Measurements from ENCODE around the gene CDC34. TPM values are rescaled to one million over a fixed set of nuclear protein-coding genes. Genes with fewer than 3 reads are reported as not detected.

Gene CDC34
- total RNA-seq, 1 experiment from 2014 or later, result 112 TPM

- H2BK15ac ChIP-seq (ENCODE audit: low read depth, low read length), result no peak overlapping the region; the same call in 1 of the 2 replicates
- Mint-ChIP-seq H3K36me3 (ENCODE audit: insufficient read depth in 1 of 3, low read depth in 3 of 3) (peaks cover 0 to 2% (median 0%) of the 10 kb centered on the region in 3 experiments; a peak in 2 of 7 replicates), H3K4me1 (peaks cover 0 to 18% of the 10 kb centered on the region in 2 experiments; a peak in 2 of 4 replicates), H3K27ac (no peak overlapping the region; a peak in 1 of 7 replicates), H3K27me3 (ENCODE audit: low read depth) (peaks cover 40% of the 10 kb centered on the region), H3K4me3 (peak overlapping the region in 1 of 2 experiments; percentile 48; a peak in 2 of 5 replicates), H3K9me3 (peaks cover 8 to 10% of the 10 kb centered on the region in 2 experiments; a peak in 4 of 5 replicates)
- no peak overlapping the region for H3K4ac ChIP-seq (ENCODE audit: low read depth, low read length)
- no peaks in the 10 kb centered on the region for H3K79me2 ChIP-seq (ENCODE audit: insufficient read depth, low read length)
- no peak overlapping the region for H4K91ac ChIP-seq (ENCODE audit: insufficient read length, low read depth, low read length)
- H2AK5ac ChIP-seq (ENCODE audit: insufficient read length, low read length), result no peak overlapping the region
- no peak for DNase-seq
- no peak overlapping the region for H4K8ac ChIP-seq (replicated peaks; ENCODE audit: insufficient read length, low read depth, low read length)
- no peak overlapping the region for H3K18ac ChIP-seq (ENCODE audit: insufficient read length, low read depth, low read length)
- no CpG with 5 or more reads among the region's 10 CpGs for WGBS (ENCODE audit: extremely low coverage, insufficient read length, low lambda C conversion rate)
- H3K56ac ChIP-seq (ENCODE audit: insufficient read length, low read depth, low read length), result no peak overlapping the region
- peaks cover 14% of the 10 kb centered on the region; the same call in 1 of the 2 replicates for H3K27me3 ChIP-seq (ENCODE audit: insufficient read depth, low read length)
- H3K23ac ChIP-seq (ENCODE audit: insufficient read length, low read depth, low read length), result no peak overlapping the region
- H3K9me3 ChIP-seq (ENCODE audit: control insufficient read depth, low read depth, low read length), result no peaks in the 10 kb centered on the region
- H3K14ac ChIP-seq (ENCODE audit: insufficient read depth, low read length), result no peak overlapping the region
- H3T11ph ChIP-seq (ENCODE audit: low read length), result no peak overlapping the region
- no peak overlapping the region for H2AFZ ChIP-seq (ENCODE audit: low read length)
- H4K20me1 ChIP-seq (ENCODE audit: control insufficient read depth, insufficient read depth, insufficient read length), result no peaks in the 10 kb centered on the region
- H2BK120ac ChIP-seq (ENCODE audit: low read depth, low read length, poor library complexity, severe bottlenecking), result no peak overlapping the region
- H3K4me1 ChIP-seq (ENCODE audit: insufficient read depth, low read length), result no peaks in the 10 kb centered on the region
- H3K9ac ChIP-seq (ENCODE audit: extremely low read depth, insufficient read length, low read length), result no peak overlapping the region
- TF ChIP-seq CTCF (conservative IDR thresholded peaks at IDR 0.05), result no peak
- H4K5ac ChIP-seq (ENCODE audit: insufficient read length, low read depth, low read length), result no peak overlapping the region
- no peak overlapping the region for H2BK20ac ChIP-seq (ENCODE audit: low read depth, low read length, poor library complexity, severe bottlenecking)
- no peak overlapping the region for H3K27ac ChIP-seq (ENCODE audit: insufficient read length, low read depth, low read length)
- no peak overlapping the region for H2BK12ac ChIP-seq (ENCODE audit: insufficient read length, low read depth, low read length)
- H3K23me2 ChIP-seq (ENCODE audit: insufficient read length, low read depth, low read length, poor library complexity, severe bottlenecking), result peaks cover 9% of the 10 kb centered on the region
- H3K4me2 ChIP-seq (ENCODE audit: insufficient read depth, insufficient read length, low read length), result peak overlapping the region; percentile 45
- no peak overlapping the region for H2BK5ac ChIP-seq (ENCODE audit: insufficient read length, low read length)
- H3K79me1 ChIP-seq (ENCODE audit: insufficient read depth, low read depth, low read length, poor library complexity, severe bottlenecking), result no peaks in the 10 kb centered on the region
Observed at GRCh38 chr19:495081-495401, 36.5 kb upstream of the CDC34 start.

Measured in H9 (cell line).